GM21529 (cell line): ENCODE results near the gene NFIC.

Experiments
- ATAC-seq: cut with Tn5 transposase; IDR thresholded peaks from one replicate; pipeline ENCODE4 v1.9.1; 2021; ENCODE audit not compliant: unreplicated experiment

Gene NFIC

DNA sequence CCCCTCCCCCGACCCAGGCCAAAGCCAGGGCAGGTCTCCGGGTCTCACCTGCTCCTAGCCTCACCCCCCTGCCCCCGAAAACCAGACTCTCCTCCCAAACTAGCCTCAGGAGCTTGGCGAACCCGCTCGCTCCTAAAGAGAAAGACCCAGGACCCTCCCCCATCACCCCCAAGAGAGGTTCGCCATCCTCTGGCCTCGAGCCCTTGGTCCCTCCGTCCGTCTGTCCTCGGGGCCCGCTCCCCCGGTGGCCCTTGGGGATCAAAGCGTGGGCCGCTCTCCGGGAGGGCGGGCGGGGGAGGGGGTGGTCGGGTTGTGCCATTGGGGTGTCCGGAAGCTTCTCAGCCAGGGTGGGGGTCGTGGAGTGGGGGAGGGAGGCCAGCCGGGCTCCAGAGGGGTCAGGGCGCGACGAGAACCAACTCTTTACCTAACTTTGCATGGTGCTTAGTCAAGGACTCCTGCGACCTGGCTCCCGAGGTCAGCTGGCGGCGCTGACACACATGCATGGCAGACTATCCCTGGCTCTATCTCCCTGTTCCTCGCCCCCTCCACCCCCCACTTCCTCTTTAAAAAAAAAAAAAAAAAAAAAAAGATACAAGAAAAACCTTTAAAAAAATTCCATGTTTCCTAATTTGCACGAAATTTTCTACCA lies 98.3 kb downstream of the NFIC start:
- no peak for ATAC-seq

DNA sequence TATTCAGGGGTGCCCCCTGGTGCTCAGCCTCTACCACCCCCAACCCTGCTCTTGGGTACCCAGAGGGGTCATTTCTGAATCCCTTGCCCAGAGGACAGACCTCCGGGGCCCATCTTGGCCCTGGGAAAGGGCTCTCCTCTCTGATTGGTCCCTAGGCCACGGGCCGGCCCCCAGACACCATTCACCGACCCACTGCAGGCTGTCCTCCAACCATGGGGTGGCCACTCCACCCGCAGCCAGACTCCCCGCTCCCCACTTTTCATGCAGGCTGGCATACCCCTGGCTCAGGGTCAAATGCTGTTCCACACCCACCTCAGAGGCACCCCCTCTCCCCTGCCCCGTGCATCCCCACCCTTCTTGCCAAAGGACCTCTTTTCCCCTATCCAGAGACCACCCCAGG lies 99.2 kb downstream of the NFIC start:
- ATAC-seq: no peak

DNA sequence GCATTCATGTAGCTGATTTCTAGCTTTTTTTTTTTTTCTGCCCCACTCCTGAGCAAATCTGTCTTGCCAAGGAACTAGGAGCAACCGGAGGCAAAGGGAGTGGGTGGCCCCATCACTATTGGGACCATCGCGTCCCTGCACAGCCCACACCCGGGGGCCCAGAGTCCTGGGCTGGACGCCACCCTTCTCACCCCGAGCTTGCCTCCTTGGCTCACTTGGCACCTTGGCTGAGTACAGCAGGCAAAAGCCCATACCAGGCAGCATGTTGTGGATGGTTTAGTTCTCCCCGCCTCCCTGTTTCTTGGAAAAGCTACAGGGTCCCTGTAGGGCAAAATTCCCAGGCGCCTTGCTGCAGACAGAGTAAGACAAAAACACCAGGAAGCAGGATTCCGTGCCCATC lies 100.3 kb downstream of the NFIC start:
- no peak for ATAC-seq

DNA sequence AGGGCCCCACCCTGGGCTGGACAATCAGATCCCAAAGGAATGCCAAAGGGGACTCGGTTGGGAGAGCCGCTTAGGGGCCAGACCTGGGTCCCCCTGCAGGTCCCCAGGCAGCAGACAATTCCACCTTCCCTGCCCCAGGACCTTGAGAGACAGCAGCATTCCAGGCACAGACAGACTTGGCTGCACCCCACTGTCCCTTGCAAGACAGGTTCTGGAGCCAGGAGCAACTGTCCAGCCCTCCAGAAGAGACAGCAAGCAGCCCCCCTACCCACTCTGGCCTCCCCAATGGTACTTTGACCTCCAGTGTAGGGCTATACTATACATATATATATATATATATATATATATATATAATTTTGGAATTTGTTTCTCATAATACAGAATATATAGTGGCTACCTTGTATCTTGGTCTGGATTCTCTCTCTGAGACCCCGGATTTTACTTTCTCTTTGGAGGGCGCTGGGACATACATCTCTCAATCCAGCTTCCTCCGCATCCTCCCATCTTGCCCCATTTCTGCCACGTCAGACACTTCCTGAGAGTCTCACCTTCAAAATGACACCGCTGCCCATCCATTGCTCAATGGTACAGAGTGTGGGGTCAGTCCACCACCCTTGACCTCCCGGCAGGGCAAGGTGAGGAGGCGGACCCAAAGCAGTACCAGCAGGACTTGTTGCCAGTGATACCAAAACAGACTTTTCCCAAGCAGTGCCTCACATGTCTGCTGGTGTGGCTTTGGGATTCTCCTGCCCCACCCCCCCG lies 101.2 kb downstream of the NFIC start:
- ATAC-seq: no peak

DNA sequence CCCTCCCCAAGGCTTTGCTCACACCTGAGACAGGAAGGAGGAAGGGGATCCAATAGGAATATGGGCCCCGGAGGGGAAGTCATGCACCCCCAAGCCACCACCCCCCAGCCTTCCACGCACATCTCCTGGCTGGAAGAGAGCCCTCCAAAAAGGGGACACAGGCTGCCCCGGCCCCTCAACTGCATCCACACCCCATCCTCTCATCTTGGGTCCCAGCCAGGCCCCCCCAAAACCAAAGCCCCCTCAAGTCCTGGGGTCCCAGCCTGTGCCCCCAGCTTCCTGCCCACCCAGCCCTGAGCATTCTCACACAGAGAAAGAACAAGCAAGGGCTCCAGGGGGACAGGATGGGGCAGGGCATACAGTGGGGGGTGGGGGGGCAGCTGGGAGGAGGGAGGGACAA lies 101.8 kb downstream of the NFIC start:
- no peak for ATAC-seq

DNA sequence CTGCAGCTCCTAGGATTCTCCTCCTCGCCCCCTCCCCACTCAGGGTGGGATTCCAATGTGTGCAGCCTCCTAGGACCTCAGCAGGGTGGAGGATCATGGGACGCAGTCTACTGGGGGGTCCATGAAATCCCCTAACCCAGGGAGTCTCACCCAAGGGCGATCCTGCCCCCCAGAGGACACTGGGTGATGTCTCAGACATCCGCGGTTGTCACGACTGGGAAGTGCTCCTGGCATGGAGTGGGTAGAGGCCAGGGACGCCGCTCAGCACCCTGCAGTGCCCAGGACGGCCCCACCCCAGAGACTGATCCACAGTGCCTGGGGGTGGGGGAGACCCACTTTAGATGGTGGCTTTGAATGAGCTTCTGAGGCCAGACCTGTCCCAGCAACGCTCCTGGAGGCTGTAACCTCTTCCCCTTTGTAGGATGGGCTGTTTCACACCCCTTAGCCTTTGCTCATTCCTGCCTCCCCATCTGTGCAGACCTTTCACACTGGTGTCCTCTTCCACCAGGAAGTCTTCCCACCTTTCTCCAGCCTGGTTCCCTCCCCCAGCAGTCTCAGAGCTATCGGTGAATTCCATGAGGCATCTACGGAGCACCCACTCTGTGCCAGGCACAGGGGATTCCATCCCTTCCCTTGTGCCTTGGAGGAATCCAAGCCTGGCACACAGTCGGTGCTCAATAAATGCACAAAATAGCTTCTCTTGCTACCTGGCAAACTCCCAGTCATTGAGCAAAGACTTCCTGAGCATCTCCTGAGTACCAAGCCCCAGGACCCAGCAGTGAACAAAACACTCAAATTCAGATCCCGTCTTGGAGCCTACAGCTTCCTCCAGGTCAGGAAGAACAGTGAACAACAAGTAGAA lies 103.5 kb downstream of the NFIC start:
- ATAC-seq: no peak

DNA sequence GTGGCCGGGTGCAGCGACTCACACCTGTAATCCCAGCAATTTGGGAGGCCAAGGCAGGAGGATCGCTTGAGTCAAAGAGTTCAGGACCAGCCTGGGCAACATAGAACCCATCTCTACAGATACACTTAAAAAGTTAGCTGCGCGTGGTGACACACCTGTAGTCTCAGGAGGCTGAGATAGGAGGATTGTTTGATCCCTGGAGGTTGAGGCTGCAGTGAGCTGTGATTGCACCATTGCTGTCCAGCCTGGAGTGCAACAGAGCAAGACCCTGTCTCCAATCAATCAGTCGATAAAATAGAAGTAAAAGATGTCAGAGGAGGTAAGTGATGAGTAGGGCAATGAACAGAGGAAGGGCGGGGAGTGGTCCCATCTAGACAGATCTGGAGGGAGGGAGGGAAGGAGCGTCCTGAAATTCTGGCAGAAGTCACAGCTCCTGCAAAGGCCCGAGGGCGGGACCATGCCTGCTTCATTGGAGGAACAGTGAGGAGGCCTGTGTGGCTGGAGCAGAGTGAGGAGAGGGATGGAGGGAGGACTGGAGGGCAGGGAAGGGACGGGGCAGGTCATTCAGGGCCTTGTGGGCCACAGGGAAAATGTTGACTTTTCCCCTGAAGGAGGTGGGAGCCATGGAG lies 104.2 kb downstream of the NFIC start:
- ATAC-seq: no peak

DNA sequence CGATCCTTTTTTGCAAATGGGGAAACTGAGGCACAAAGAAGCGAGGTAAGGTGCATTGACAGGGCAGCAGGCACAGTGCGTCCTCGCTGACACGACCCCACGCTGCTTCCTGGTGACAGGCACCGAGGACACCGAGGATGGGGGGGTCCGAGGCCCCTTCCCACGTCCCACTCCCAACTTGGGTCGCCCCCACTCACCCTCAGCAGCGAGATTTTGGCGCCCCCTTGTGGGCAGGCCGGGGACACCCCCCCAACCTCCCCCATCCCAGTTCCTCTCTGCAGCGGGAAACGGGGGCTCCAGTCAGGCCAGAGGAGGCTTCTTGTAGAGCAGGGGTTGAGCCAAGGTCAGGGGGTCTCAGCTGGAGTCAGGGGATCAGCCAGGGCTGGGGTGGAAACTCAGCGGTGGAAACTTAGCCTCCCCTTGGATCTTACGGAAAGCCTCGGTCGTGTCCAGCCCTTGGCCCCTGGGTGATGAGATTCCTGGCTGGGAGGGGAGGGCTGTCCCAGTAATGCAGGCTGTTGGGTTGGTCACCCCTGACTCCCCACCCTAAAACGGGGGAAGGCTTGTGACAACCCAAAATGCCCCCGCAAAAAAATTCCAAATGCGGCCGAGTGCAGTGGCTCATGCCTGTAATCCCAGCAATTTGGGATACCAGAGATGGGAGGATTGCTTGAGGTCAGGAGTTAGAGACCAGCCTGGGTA lies 105.7 kb downstream of the NFIC start:
- no peak for ATAC-seq

DNA sequence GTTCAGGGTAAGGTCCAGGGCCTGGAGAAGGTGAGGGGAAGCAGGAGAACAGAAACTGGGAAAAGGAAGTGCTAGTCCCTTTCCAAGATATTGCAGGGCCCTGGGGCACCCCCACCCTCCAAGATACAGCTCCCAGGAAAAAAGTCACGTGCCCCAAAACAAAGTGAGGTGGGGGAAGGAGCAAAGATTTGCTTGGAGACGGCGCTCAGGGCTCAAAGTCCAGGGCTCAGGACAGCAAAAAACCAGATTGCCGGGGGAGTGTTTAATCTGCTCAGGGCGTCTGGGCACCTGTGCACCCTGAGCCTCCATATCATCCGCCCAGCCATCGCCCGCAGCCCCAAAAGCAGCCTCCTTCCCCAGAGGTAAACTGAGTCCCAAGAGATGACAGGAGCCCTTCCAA lies 107.6 kb downstream of the NFIC start:
- ATAC-seq: no peak

DNA sequence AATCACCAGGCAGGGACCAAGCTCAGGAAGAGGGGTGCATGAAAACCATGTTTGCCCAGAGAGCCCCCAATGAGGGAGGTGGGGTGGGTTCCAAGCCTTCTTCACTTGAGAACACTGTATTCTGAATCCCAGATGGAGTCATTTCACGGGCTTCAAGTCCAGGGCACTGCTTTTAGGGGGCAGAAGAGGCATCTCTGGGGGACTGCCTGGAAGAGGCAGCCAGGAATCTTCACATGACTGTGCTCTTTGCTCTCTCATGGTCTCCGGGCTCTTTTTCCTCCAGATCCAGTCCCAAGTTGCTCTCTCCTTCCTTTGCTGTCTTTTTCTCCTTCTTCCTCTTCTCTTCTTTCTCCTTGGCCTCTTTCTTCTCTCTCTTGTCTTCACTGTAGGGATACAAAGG lies 108.2 kb downstream of the NFIC start:
- no peak for ATAC-seq

DNA sequence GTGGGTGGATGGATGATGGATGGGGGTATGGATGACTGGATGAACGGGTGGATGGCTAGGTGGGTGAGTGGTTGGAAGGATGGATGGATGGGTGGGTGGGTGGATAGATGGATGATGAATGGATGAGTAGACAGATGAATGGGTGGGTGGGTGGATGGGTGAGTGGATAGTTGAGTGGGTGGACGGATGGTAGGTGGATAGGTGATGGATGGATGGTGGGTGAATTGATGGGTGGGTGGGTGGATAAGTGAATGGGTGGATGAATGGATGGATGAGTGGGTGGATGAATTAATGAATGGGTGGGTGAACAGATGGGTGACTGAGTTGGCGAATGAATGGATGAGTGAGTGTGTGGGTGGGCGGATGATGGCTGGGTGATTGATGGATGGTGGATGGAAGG lies 109.1 kb downstream of the NFIC start:
- ATAC-seq: no peak

DNA sequence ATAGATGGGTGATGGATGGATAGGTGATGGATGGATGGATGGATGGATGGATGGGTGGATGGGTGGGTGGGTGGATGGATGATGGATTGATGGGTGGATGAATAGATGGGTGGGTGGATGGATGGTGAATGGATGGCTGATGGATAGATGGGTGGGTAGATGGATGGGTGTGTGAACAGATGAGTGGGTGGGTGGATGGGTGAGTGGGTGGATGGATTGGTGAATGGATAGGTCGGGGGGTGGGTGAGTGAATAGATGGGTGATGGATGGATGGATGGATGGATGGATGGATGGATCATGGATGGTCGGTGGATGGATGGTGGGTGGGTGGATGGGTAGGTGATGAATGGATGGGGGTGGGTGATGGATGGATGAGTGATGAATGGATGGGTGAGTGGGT lies 110.4 kb downstream of the NFIC start:
- ATAC-seq: no peak

DNA sequence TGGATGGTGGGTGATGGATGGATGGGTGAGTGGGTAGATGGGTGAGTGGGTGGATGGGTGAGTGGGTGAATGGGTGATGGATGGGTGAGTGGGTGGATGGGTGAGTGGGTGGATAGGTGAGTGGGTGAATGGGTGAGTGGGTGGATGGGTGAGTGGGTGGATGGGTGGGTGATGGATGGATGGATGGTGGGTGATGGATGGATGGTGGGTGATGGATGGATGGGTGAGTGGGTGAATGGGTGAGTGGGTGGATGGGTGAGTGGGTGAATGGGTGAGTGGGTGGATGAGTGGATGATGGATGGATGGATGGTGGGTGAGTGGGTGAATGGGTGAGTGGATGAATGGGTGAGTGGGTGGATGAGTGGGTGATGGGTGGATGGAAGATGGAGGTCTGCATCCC lies 111.1 kb downstream of the NFIC start:
- ATAC-seq: no peak

DNA sequence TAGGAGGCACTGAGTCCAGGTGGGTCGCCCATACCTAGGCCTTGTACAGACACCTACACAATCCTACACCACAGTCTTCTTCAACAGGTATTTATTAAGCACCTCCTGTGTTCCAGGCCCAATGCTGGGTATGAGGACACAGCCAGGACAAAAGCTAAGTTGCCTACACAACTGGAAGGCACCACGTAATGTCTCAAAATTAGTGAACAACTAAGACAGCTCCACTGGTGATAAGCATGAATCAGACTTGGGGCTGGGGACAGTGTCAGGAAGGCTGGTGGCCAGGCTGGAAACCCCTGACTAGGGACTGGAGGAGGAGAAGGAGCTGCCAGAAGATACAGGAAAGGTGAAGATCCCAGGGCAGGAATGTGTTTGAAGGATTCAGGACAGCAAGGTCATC lies 111.6 kb downstream of the NFIC start:
- no peak for ATAC-seq

DNA sequence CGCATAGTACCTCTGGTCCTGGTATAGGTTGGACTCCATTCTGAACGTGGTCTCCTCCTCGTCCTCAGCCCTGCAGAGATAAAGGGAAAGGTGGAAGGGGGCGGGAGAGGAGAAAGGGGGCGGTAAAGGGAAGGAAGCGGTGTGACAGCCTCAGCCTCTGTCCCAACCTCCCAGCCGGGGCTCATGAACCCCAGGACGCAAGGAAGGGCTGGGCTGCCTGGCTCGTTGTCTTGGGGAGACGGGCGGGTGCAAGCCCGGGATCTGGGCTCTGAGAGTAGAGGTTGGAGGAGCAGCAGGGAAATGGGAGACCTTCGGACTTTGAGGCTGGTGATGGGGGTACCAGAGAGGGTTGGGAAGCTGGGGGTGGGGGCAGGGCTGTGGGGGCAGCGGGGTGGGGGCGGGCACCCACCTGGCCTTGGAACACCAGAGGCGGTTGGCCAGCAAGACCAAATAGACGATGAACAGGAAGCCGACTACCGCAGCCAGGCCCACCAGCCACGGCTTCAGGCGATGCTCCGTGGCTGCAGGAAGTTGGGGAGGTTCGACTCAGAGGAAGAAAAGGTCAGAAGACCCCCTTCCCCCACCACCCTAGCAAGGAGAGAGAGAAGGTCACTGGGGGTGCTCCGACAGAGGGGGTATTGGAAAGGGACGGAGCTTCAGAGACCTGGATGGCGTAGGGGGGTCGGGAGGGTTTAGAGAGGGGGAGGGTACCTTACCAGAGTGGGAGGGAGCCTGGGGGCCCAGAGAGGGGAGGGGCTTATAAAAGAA lies 112.2 kb downstream of the NFIC start:
- no peak for ATAC-seq

DNA sequence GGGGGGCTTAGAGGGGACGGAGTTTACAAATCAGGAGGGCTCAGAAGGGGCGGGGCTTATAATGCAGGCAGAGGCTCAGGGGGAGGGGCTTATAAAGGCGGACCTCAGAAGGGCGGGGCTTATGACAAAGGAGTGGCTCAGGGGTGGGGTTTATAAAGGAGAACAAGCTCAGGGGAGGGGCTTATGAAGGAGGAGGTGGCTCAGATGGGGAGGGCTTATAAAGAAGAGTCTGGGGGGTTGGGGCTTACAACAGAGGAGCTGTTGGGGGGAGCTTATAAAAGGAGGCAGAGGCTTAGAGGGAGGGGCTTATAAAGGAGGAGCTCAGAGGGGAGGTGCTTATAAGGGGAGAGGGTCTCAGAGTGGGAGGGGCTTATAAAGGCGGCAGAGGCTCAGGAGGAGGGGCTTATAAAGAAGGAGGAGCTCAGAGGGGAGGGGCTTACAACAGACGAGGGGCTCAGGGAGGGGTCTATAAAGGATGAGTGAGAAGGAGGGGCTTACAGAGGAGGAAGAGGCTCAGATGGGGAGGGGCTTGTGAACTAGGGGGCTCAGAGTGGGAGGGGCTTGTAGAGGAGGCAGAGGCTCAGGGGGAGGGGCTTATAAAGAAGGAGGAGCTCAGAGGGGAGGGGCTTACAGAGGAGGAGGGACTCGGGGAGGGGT lies 112.9 kb downstream of the NFIC start:
- ATAC-seq: no peak

DNA sequence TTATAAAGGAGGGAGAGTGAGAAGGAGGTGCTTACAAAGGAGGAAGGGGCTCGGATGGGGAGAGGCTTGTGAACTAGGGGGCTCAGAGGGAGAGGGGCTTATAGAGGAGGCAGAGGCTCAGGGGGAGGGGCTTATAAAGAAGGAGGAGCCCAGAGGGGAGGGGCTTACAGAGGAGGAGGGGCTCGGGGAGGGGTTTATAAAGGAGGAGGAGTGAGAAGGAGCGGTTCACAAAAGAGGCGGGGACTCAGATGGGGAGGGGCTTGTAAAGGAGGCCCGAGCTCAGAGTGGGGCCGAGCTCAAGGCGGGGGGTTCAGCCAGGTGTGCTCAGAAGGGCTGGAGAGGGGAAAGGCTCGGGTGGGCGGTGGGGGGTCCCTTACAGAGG lies 113.4 kb downstream of the NFIC start:
- no peak for ATAC-seq

DNA sequence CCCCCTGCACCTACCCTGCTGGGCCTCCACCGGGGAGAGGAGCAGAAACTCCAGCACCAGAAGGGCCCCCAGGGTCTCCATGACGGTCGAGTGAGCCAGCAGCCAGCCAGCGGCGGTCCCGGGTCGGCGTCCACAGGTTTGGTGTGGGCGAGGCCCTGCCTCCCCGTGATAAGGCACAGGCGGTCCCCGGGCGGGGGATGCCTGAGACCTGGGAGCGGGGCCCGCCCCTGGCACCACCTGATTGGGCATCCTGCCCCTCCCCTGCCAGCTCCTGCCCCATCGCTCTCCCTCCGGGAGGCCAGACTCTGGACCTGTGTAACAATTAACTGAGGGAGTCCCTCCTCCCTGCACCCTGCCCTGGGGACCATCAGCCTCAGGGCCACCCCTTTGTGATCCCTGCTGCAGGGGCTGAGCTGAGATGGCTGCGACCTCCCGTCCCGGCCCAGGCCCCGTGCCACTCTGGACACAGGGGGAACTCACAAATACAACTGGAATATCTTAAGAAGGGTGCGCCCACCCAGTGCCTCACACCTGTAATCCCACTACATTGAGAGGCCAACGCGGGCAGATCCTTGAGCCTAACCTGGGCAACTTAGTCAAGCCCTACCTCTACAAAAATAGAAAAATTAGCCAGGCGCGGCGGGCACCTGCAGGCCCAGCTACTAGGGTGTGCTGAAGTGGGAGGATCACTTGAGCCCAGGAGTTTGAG lies 114.2 kb downstream of the NFIC start, which contains the start of gene SMIM24:
Gene SMIM24, minus strand, starts transcription at position 143 of the 709 bp plus-strand sequence. Its CDS starts 62 bp downstream, at position 81.
- no peak for ATAC-seq
